Endothelial cell of umbilical vein (primary cell): ENCODE data around the gene MAP4K4. TPM values are rescaled to one million over a fixed set of nuclear protein-coding genes. Genes with fewer than 3 reads are reported as not detected.

Experiments used
- BruUV-seq: library from RNA; stranded (reverse); fragments of 400-500 nt; replicated peaks from 2 replicates; lab custom pipeline; 2021; lab: Mats Ljungman, UMichigan
- CTCF ChIA-PET: fragments of 300-600, 350-600 bp; sonication (Branson Sonifier 250); formaldehyde crosslinking; loops from one replicate; lab custom pipeline; 2021; ENCODE audit warnings: antibody characterized with exemption, inconsistent platforms; lab: Charles Lee
- POLR2A ChIA-PET: fragments of 300-600, 350-600 bp; sonication (Branson Sonifier 250); formaldehyde crosslinking; loops from one replicate; lab custom pipeline; 2021; ENCODE audit warnings: antibody characterized with exemption, inconsistent platforms; lab: Charles Lee
- DNase-seq: peaks from one replicate; pipeline ENCODE4 v3.0.0-alpha.2; 2011; ENCODE audit warnings: low read depth, low spot score
- FAIRE-seq: peaks from 2 replicates; lab custom pipeline; 2011; peaks lifted over from hg19 to GRCh38; lab: Jason Lieb, UNC
- H2AFZ ChIP-seq: 2 replicates; pipeline ENCODE4 v1.6.0; 2012; ENCODE audit warnings: low read depth, low read length, control low read depth, inconsistent platforms
- H3K27ac ChIP-seq: 2 replicates; pipeline ENCODE4 v1.5.1; 2011; ENCODE audit warnings: low read depth, mild to moderate bottlenecking, control low read depth, low read length, moderate library complexity; ENCODE audit not compliant: insufficient read depth
- H3K27me3 ChIP-seq, 2 experiments: 2 replicates each; pipeline versions ENCODE4 v1.6.0 to v1.6.1; 2011; ENCODE audit warnings: low read length in 2 of 2, mixed read lengths in 1 of 2; ENCODE audit not compliant: control insufficient read depth in 2 of 2, insufficient read depth in 2 of 2
- H3K36me3 ChIP-seq, 2 experiments: 2 replicates in 1 of 2; 3 replicates in 1 of 2; pipeline ENCODE4 v1.5.1; 2011; ENCODE audit warnings: low read length in 2 of 2, mild to moderate bottlenecking in 1 of 2, moderate library complexity in 1 of 2; ENCODE audit not compliant: control insufficient read depth in 2 of 2, insufficient read depth in 2 of 2; ENCODE audit errors: extremely low read depth in 1 of 2
- H3K4me1 ChIP-seq: 3 replicates; pipeline ENCODE4 v1.5.1; 2011; ENCODE audit warnings: mild to moderate bottlenecking, low read length; ENCODE audit not compliant: control insufficient read depth, insufficient read depth; ENCODE audit errors: extremely low read depth
- H3K4me2 ChIP-seq: 2 replicates; pipeline ENCODE4 v1.6.1; 2011; ENCODE audit warnings: low read length, control low read depth, mixed read lengths; ENCODE audit not compliant: insufficient read depth
- H3K4me3 ChIP-seq, 3 experiments: fragments of 200-600 bp in 1 of 3; sonication (generic), shearing (Covaris generic) in 1 of 3; replicated peaks in 1 of 3; 2 replicates each; pipeline ENCODE4 v1.5.1; 2011 to 2016; ENCODE audit warnings: control low read depth in 3 of 3, low read length in 3 of 3, mild to moderate bottlenecking in 2 of 3, inconsistent platforms in 1 of 3, low read depth in 1 of 3, moderate library complexity in 1 of 3; ENCODE audit not compliant: insufficient read depth in 1 of 3
- H3K79me2 ChIP-seq: 2 replicates; pipeline ENCODE4 v1.6.0; 2012; ENCODE audit warnings: low read length, inconsistent platforms; ENCODE audit not compliant: control insufficient read depth, insufficient read depth
- H3K9ac ChIP-seq: replicated peaks from 2 replicates; pipeline ENCODE3; 2011; ENCODE audit warnings: low read length, control low read depth; ENCODE audit not compliant: insufficient read depth; ENCODE audit errors: extremely low read depth
- H3K9me1 ChIP-seq: replicated peaks from 3 replicates; pipeline ENCODE4 v1.6.0; 2011; ENCODE audit warnings: mild to moderate bottlenecking, low read length; ENCODE audit not compliant: control insufficient read depth, insufficient read depth; ENCODE audit errors: extremely low read depth
- H3K9me3 ChIP-seq: replicated peaks from 2 replicates; pipeline ENCODE4 v1.5.1; 2012; ENCODE audit warnings: low read length, inconsistent platforms; ENCODE audit not compliant: control insufficient read depth, insufficient read depth
- H4K20me1 ChIP-seq: replicated peaks from 2 replicates; pipeline ENCODE3; 2011; ENCODE audit warnings: mild to moderate bottlenecking, low read length; ENCODE audit not compliant: control insufficient read depth, insufficient read depth; ENCODE audit errors: extremely low read depth
- EZH2 ChIP-seq: IDR thresholded peaks from 2 replicates; pipeline ENCODE4 v1.6.1; 2012; ENCODE audit warnings: borderline replicate concordance, low read depth, mild to moderate bottlenecking, moderate library complexity, low read length, inconsistent platforms; ENCODE audit not compliant: severe bottlenecking
- FOS ChIP-seq: IDR thresholded peaks from 2 replicates; pipeline ENCODE4 v1.6.1; 2011; ENCODE audit warnings: mild to moderate bottlenecking, low read length, moderate library complexity, borderline replicate concordance; ENCODE audit not compliant: insufficient read depth
- GATA2 ChIP-seq: IDR thresholded peaks from 2 replicates; pipeline ENCODE4 v1.7.0; 2011; ENCODE audit warnings: low read depth, mild to moderate bottlenecking, moderate library complexity, mixed read lengths, low read length; ENCODE audit not compliant: insufficient read length, insufficient read depth
- JUN ChIP-seq: IDR thresholded peaks from 2 replicates; pipeline ENCODE4 v1.6.1; 2011; ENCODE audit warnings: borderline replicate concordance, low read depth; ENCODE audit not compliant: insufficient read length, insufficient read depth
- MYC ChIP-seq: IDR thresholded peaks from one replicate; pipeline ENCODE4 v1.6.1; 2011; ENCODE audit warnings: mild to moderate bottlenecking, low read depth, low read length
- POLR2A ChIP-seq: IDR thresholded peaks from 2 replicates; pipeline ENCODE4 v1.6.1; 2012; ENCODE audit warnings: low read depth, mild to moderate bottlenecking, control low read depth, low read length
- POLR2AphosphoS5 ChIP-seq: IDR thresholded peaks from 2 replicates; pipeline ENCODE4 v1.6.1; 2012; ENCODE audit warnings: low read depth, mild to moderate bottlenecking, control low read depth, low read length, moderate library complexity; ENCODE audit not compliant: insufficient read depth
- dilution Hi-C: fragments of 300-500 bp; cut with MboI; formaldehyde crosslinking; loops from one replicate; pipeline ENCODE4 v1.15.0; 2019; ENCODE audit warnings: low sequenced_read_pairs; ENCODE audit not compliant: extremely low pct_ligation_motif_present
- intact Hi-C: fragments of 100-400 bp; cut with micrococcal nuclease; formaldehyde crosslinking; loops from one replicate; pipeline ENCODE4 v1.10.0; 2022
- polyA plus RNA-seq, 4 experiments: library from polyadenylated mRNA; depleted of rRNA in 3 of 4; stranded (reverse) in 3 of 4; unstranded in 1 of 4; fragments of >200 nt; gene quantifications; 2 replicates each; pipeline versions ENCODE4 v1.2.1 to v1.2.3, GENCODE V29; 2011 to 2012; ENCODE audit warnings: missing spikeins in 1 of 4
- total RNA-seq: library from RNA; stranded (reverse); gene quantifications from 2 replicates; pipeline ENCODE4 v1.2.3, GENCODE V29; 2021
- TF ChIP-seq, protein P1 (sequence below): IDR thresholded peaks from 2 replicates; pipeline ENCODE4 v1.6.1; 2011; ENCODE audit not compliant: insufficient read depth, insufficient read length
- TF ChIP-seq, protein P2 (sequence below), 2 donors: IDR thresholded peaks; 1 replicate in 1 of 2; 2 replicates in 1 of 2; pipeline ENCODE4 v1.5.1; 2011; ENCODE audit warnings: low read length in 2 of 2, mild to moderate bottlenecking in 2 of 2, moderate library complexity in 2 of 2, control low read depth in 1 of 2, inconsistent platforms in 1 of 2, low read depth in 1 of 2; ENCODE audit not compliant: insufficient read depth in 1 of 2; ENCODE audit errors: extremely low read depth in 1 of 2

The MAP4K4 gene
- total and polyA plus RNA-seq, 2 donors (not counting 3 experiments of a cell fraction or from before 2014, with no cell fraction given) = 79.4 to 269 TPM

DNA sequence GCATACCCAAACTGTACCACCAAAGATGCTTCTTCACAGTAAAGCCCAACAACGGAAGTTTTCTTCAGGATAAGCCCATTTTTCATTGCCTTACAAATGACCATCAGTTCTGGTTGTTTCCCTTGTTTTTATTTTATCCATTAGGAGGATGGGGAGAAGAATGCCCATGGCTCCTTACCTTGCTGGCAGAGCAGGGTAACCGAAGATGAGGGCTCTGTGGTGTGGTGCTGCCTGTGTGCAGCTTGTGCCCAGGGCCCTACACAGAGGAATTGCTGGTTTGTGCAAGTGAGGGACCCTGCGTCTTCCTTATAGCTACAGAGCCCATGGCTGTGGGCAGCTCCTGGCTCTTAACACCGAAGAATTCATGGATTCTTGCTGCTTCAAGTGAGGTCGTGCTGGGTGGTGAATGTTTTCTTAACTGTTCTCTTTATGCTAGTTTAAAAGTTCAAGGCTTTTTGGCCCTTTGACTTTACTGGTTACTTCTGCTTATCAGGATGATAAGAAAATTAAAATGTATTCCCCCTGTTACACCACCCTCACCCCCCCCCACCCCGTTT, 110.6 kb downstream of the MAP4K4 start:
- dilution Hi-C loops = no loop called here

More for the DNA sequence above, 110.6 kb downstream of the MAP4K4 start:
- H3K27me3 ChIP-seq = no peaks in the 10 kb centered on the region
- peaks cover 95% of the 10 kb centered on the region for H3K79me2 ChIP-seq
- ChIA-PET POLR2A (no interaction called here), CTCF (no interaction called here)
- peaks cover 0 to 2% of the 10 kb centered on the region in 2 experiments for H3K36me3 ChIP-seq
- intact Hi-C loops = loop anchor here (5.0 kb wide), 1 partner anchor 41 kb away; no protein-coding TSS in a partner anchor
- FAIRE-seq = no peak
- H3K4me3 ChIP-seq = no peak overlapping the region
- no TSS peak for BruUV-seq
- no peak overlapping the region for H3K9ac ChIP-seq
- H3K4me1 ChIP-seq = peaks cover 41% of the 10 kb centered on the region
- H2AFZ ChIP-seq = no peak overlapping the region
- no peaks in the 10 kb centered on the region for H3K9me1 ChIP-seq
- H3K4me2 ChIP-seq = no peak overlapping the region
- no peak for TF ChIP-seq POLR2AphosphoS5
- TF ChIP-seq EZH2 = no peak
- TF ChIP-seq, protein P1, sequence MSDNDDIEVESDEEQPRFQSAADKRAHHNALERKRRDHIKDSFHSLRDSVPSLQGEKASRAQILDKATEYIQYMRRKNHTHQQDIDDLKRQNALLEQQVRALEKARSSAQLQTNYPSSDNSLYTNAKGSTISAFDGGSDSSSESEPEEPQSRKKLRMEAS = no peak
- no peak for TF ChIP-seq MYC
- TF ChIP-seq FOS = no peak
- TF ChIP-seq, protein P2, sequence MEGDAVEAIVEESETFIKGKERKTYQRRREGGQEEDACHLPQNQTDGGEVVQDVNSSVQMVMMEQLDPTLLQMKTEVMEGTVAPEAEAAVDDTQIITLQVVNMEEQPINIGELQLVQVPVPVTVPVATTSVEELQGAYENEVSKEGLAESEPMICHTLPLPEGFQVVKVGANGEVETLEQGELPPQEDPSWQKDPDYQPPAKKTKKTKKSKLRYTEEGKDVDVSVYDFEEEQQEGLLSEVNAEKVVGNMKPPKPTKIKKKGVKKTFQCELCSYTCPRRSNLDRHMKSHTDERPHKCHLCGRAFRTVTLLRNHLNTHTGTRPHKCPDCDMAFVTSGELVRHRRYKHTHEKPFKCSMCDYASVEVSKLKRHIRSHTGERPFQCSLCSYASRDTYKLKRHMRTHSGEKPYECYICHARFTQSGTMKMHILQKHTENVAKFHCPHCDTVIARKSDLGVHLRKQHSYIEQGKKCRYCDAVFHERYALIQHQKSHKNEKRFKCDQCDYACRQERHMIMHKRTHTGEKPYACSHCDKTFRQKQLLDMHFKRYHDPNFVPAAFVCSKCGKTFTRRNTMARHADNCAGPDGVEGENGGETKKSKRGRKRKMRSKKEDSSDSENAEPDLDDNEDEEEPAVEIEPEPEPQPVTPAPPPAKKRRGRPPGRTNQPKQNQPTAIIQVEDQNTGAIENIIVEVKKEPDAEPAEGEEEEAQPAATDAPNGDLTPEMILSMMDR (IDR thresholded peaks at IDR 0.05; ENCODE audit: extremely low read depth in 1 of 2, insufficient read depth in 1 of 2, low read depth in 1 of 2, low read length in 2 of 2) = no peak
- no peak for TF ChIP-seq JUN
- TF ChIP-seq POLR2A = no peak
- no peak for TF ChIP-seq GATA2
- peaks cover 11% of the 10 kb centered on the region for H4K20me1 ChIP-seq
- H3K9me3 ChIP-seq = no peaks in the 10 kb centered on the region
- no peak overlapping the region for H3K27ac ChIP-seq
- no peak for DNase-seq
